HG03442 (cell line): ENCODE results near the gene PBX4.
A peak's percentile ranks its signal among the peaks of the same experiment; 100 is the strongest.

Experiments used
- ATAC-seq: cut with Tn5 transposase; IDR thresholded peaks from one replicate; pipeline ENCODE4 v1.9.1; 2021; ENCODE audit warnings: mild to moderate bottlenecking, moderate library complexity; ENCODE audit not compliant: unreplicated experiment

Gene PBX4

GRCh38 chr19:19541616-19542015 is 76.9 kb downstream of the PBX4 start:
- no peak for ATAC-seq

- peak; percentile 57 for ATAC-seq
Observed at GRCh38 chr19:19540715-19541515, 77.6 kb downstream of the PBX4 start.

- ATAC-seq, result no peak
Observed at GRCh38 chr19:19540064-19540714, 78.3 kb downstream of the PBX4 start.

- ATAC-seq, result no peak
Observed at GRCh38 chr19:19539698-19540063, 78.8 kb downstream of the PBX4 start.

DNA sequence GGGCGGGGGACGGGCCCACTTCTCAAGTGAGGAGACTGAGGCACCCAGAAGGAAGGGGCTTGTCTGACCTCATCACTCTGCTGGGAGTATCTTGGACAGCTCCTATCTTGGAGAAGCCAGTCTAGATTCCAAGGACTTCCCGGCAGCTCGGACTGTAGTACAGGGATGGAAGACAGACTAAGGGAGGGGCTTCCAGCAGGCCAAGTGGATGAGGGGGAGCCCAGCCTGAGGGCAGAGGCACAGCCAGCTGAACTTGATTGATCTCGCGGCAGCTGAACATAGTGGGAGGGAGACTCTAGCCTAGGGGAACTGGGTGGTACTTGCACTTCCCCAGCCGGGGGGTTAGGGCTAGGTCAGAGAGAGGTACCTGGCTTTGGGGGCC is 79.7 kb downstream of the PBX4 start:
- ATAC-seq, result no peak

DNA sequence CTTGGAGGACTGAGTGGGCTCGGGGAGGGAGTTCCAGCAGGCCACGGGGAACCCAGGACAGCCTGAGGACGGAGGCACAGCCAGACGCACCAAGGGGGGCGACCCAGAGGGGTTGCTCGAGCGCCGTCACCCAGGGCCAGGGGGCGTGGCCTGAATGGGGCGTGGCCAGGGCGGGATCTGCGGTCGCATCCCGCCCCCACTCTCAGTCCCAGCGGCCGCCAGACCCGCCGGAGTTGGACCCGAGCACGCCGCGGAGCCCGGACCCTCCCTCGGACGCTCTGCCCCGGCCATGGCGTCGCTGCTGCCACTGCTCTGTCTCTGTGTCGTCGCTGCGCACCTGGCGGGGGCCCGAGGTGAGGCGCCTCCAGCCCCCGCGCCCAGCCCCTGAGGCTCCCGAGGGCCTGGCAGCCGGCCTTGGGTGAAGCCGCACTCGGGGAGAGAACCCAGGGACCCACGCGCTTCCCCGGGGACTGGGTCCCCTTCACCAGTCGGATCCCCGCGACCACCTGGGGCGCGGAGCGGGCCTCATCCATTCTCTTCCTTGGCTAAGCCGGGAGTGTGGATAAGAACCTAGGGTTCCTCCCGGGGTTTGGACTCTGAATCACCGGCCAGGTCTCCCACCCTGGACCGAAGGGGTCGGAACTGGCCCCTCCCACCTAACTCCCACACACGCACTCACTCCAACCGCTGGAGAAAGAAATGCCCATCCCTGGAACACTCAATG is 80.3 kb downstream of the PBX4 start, which contains the start of gene CILP2:
TSS of gene CILP2 (plus strand) at position 205 of the 724 bp plus-strand sequence. CDS start at position 290, 85 bp downstream.
- ATAC-seq, result no peak

- no peak for ATAC-seq
Observed at GRCh38 chr19:19537075-19538048, 81.1 kb downstream of the PBX4 start.

GRCh38 chr19:19535311-19536191 is 82.9 kb downstream of the PBX4 start:
- ATAC-seq, result no peak

DNA sequence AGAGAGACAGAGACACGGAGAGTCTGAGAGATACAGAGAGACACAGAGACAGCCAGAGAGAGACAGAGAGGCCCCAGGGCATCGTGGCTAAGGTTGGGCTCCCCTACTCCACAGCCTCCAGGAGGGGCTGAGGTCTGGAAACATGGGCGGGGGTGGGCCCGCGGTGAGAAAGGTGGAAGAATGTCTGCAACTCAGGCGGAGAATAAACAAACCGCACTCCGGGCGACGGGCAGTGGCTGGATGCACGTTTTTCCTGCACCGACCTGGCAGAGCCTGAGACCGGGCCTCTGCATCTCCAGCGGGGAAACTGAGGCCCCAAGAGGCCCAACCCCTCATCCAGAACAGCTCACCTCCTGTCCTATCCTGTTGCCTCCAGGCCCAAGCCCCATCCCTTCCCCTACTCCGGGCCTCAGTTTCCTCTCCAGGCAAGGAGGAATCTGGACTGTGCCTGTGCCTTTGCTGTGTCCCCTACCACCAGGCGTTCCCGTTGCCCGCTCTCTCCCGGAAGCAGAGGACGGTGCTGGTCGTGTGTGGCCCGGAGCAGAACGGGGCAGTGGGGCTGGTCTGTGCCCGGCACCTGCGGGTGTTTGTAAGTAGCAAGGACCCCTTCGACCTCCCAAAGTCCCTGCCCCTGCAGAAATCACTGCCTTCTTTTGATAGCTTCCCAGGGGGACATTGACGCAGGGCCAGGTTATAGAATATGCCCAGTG is 83.8 kb downstream of the PBX4 start:
- no peak for ATAC-seq

GRCh38 chr19:19533841-19534240 is 84.6 kb downstream of the PBX4 start:
- ATAC-seq, result no peak

GRCh38 chr19:19532806-19533701 is 85.4 kb downstream of the PBX4 start:
- no peak for ATAC-seq

DNA sequence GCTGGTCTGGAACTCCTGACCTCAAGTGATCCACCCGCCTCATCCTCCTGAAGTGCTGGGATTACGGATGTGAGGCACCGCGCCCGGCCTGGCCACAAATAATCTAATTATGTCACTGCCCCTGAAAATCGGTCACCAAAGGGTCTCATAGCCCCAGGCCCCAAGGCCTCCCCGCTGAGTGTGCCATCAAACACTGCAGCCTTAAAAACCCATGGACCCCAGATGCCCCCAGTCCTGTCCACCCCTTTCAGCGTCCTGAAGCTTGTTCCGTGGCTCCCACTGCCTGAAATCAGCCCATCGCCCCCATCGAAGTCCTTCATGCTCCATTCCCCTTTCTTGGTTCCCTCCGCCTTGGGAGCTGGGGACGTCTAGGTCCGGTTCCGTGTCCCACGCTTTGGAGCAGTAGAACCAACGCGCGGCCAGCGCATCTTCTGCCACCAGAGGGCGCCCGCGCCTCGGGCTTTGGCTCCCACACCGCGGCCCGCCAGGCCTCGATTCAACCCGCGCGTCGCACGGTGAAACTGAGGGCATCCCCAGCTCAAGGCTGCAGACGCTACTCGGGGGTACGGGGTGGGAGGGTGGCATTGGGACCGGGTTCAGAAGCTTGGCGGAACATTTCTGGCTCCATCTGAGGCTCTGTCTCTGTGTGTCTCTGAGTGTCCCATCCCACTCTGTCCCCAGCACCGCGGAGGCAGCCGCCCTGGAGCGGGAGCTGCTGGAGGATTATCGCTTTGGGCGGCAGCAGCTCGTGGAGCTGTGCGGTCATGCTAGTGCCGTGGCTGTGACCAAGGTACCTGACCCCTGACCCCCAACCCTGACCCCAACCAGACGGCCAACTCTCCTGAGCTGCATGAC is 86.3 kb downstream of the PBX4 start:
- no peak for ATAC-seq

GRCh38 chr19:19530889-19531288 is 87.6 kb downstream of the PBX4 start:
- no peak for ATAC-seq

- no peak for ATAC-seq
Observed at GRCh38 chr19:19530423-19530804, 88.1 kb downstream of the PBX4 start.

GRCh38 chr19:19529783-19530422 is 88.6 kb downstream of the PBX4 start:
- ATAC-seq, result no peak

DNA sequence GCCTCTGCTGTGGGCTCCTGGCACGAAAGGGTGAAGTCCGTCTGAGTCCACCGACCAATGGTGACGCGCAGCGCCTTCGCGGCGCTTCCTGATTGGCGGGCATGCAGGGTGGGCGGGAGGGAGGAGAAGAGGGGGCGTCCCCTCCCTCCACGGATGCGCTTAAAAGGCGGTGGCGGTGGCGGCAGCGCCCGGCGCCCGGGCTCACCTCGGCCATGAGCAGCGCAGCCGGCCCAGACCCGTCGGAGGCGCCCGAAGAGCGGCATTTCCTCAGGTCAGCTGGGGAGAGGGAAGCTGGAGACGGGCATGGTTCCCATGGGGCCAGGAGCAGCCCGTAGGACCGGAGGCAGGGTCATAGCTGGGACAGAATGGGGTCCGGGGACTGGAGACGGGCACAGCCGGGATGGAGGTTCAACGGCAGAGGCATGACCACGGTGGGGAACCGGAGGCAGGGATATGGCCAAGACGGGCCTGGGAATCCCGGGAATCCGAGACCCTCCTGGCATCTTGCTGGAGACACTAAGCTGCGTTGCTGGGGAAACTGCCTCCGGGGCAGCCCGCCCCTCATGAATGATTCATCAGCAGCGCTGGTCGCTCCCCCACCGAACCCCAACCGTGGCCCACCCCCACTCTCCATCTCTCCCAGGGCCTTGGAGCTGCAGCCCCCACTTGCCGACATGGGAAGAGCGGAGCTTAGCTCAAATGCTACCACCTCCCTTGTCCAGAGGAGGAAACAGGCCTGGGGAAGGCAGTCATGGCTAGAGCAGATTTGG is 89.6 kb downstream of the PBX4 start, which contains the start of gene YJEFN3:
TSS of gene YJEFN3 (plus strand) at position 191 of the 770 bp plus-strand sequence. CDS start at position 213, 22 bp downstream.
- no peak for ATAC-seq
